ENCODE measurements around the gene C11orf86.

- TF ChIP-seq CTCF (IDR thresholded peaks at IDR 0.05) (no peak), POLR2A (IDR thresholded peaks at IDR 0.05) (no peak)
Measured at GRCh38 chr11:66987158-66987620, 12.1 kb downstream of the C11orf86 start.
